HTERT RPE-1 (cell line): ENCODE data around the gene HHIPL1.
"Not testable (repeated sequence)": the region's sequence is repeated elsewhere in the genome, so short reads cannot be mapped to it uniquely, and the experiment has no call there.

ENCODE experiments used
- in situ Hi-C: fragments of 300-500 bp; cut with MboI; formaldehyde crosslinking; loops from 4 replicates; pipeline ENCODE4 v1.14.3; 2020; ENCODE audit warnings: low sequenced_read_pairs

HHIPL1 gene

DNA sequence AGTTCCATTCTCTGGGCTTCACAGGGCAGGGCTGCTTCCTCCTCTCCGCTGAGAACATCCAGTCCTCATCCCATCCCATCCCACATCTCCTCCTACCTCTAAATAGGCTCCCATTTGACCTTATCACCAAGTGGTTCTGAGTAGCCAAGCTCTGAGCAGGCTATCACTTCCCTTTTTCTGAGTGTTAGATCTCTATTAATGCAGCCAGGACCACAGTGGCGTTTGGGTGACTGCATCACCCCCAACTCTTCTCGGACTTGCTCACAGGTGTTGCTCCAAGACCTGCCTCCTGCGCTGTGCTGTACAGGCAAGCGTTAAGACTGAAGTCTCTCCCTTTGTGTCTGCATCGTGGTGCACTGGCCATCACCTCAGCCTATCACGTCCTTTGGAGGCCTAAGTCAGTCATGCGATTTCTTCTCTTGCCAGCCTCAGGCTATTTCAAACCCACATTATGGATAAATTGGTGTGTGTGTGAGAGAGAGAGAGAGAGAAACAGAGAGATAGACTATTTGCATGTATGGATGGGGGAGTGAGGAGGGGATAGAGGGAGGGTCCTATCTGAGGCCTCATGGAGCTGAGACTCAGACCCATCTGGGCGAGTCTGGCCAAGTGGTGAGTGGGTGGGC lies 12.4 kb upstream of the HHIPL1 start:
- in situ Hi-C loops: no loop called here

DNA sequence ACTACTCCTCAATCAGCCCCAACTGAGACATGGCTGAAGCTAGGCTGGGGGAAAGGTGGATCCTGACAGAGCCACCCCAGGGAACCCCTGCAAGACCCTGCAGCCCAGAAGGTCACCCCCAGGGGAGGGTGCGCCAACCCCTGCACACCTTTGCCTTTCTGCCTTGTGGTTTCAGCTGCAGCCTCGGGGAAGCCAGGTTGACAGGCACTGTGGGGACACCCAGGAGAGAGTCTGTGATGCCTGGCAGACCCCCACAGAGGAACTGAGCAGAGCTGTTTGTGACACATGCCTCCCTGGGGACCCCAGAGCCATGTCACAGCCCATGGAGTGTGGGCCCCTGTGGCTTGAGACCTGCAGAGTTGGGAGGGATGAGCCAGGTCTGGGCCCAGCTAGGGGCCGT lies 11.8 kb upstream of the HHIPL1 start:
- in situ Hi-C loops: no loop called here

DNA sequence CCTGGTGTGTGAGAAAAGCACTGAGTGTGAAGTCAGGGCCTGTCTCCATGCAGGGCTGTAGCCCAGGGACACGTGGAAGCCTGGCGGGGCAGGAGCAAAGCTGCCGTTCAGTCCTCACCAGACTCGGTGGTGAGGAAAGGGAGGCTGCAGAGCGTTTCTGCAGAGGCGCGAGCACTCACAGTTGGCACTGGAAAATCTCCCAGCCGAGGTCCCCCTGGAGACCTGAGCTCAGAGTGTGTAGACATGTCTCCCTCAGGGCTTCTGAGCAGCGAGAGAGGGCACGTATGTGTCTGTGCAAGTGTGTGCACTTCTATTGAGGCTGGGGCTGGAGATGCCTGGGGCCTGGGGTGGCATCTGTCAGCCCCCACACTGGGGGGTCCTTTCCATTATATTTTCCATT lies 11.0 kb upstream of the HHIPL1 start:
- in situ Hi-C loops: no loop called here

DNA sequence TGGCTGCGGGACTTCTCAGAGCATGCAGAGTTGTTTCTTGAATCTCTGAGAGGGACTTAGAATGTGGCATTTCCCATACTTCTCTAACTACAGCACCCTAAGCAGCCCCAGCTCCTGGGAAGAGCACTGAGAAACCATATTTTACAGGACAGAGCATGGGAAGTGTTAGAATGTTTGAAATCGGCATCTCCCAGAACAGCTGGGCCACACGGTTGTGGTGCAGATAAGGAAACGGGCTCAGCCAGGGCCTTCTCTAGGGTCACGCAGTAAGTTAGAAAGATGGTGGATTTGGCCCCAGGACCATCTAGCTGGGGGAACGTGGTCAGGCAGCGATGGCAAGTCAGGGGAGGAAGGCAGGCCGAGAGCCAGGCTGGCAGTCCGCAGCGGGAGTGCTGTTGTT lies 10.5 kb upstream of the HHIPL1 start:
- in situ Hi-C loops: no loop called here

DNA sequence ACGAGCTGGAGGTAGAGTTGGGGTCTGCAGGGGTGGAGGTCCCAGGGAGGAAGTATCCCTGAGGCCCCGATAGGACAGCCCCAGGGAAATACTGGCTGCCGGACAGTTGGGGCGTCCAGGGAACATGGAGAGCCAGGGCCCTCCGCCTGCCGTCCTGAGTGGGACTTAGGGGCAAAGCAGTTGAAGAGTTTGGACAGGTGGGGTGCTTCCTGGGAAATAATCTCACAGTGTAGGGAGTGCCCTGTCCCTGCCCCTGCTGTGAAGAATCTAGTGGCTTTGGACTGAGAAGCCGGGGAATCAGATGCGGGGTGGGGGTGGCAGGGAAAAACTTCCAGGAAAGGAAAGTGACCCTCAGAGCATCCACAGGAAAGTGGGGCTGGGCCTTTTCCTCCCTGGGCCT lies 9.8 kb upstream of the HHIPL1 start:
- in situ Hi-C loops: no loop called here

DNA sequence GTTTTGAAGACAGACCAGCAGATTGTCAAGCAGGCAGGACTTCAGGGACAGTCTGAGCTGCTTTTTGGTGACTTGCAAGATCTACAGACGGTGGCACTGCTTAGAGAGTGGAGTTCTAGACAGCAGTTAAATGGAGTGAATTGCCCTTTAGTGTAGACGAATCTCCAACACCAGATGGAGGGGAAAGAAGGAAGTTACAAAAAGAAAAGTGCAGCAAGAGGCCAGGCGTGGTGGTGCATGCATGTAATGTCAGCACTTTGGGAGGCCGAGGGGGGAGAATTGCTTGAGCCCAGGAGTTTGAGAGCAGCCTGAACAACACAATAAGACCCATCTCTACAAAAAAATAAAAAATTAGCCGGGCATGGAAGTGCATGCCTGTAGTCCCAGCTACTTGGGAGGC lies 8.4 kb upstream of the HHIPL1 start:
- in situ Hi-C loops: no loop called here

DNA sequence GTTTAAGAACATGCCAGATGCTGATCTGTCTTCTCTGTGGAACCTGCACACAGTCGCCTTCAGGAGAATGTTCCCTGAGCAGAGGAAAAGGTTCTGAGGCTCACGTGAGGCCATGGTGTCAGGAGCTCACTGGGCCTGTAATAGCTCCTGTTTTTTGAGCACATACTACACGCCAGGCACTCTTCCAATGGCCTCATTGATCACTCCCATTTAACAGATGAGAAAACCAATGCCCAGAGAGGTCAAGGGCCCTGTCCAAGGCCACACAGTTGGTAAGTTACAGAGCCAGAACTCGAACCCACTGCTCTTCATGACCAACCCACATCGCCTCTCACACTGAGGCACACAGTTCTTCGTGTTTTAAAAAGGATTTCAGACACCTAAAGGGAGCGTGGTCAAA lies 7.3 kb upstream of the HHIPL1 start:
- in situ Hi-C loops: no loop called here

DNA sequence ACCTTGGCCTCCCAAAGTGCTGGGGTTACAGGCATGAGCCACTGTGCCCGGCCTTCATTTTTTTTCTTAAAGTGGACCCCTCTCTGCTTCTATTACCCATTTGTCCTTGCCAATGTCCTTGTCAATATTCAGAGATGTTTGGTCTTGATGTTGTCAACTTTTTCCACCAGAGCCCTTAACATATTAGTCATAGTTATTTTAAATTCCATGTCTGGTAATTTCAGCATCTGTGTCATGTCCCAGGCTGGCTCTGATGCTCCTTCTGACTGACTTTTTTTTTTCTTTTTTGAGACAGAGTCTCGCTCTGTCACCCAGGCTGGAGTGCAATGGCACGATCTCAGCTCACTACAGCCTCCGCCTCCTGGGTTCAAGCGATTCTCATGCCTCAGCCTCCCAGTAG lies 2.2 kb upstream of the HHIPL1 start:
- in situ Hi-C loops: not testable (repeated sequence)

DNA sequence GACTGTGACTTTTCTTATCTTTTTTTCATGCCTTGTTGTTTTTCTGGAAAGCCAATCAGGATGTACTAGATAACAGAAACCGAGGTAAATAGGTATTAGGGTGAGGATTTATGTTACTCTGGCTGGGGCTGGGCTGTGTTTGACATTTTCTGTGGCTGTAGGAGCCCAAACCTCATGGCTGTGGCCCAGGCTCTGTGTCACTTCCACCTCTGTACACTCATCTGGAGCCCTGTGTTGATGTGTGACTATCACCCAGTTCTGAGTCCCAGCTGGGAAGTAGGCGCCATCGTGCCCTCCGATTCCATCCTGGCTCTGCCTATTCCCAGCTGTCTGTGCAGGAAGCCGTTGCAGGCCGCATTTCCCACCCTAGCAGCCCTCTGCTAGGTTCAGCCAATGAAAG lies 1.6 kb upstream of the HHIPL1 start:
- in situ Hi-C loops: no loop called here

DNA sequence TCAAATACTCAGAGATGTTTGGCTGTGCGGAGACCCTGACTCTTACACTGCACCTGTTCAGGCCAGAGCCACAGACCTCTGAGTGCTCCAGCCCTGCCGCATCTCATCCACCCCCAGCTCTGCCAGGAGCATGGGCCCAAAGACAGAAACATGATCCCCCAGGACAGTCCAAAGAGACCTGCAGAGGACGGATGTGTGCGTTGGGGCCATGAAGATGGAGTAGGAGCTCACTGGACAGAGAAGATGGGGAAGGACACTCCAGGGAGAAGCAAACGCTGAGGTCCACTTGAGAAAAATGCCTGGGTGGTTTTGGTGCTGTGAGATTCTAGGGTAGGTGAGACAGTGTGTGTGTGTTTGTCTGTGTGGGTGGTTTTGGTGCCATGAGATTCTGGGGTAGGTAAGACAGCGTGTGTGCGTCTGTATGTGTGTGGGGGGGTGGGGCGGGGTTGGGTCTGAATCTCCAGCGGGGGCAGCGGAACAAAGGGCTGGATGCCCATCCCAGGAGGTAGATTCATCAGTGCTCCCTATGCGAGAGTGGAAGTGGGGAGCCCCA lies 818 bp upstream of the HHIPL1 start:
- in situ Hi-C loops: no loop called here

DNA sequence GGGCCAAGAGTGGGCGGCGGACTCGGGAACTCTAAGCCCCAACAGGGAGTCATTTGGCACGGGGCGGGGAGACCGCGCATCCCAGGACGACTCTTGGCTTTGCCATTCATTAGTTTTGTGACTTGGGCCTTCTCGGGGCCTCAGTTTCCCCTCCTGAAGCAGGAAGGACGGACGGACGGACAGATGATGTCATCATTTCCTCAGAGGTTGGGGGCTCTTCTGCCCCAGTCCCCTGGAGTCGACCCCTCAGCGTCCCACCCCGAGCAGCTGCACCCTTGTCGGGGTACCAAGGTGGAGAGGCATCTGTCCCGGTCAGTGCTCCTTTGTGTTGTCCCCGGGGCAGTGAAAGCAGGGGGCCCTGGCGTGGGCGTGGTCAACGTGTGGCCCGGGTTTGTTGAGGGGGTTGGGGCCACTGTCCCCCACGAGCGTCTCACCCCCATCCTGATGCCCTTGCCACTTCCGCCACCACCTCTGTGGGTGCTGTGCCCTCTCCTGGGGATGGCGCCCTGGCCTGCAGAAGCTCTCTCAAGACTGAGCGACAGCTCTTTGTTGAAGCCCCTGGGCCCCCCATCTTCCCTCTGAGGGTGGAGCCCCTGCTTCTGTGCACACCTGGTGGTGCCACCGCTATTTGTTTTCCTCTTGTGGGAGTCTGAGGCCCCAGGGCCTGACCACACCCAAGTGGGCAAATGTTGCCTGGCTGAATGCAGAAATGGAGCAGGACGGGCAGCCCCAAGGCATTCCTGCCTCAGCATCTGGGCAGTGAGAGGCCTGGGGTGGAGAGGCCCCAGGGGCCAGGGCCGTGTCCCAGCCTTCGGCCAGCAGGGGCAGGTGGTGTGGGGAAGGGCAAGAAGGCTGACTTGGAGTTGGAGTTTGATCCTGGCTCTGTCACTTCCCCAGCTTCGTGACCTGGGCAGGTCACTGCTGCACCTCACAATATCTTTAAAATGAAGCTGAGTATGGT lies 896 bp downstream of the HHIPL1 start:
- in situ Hi-C loops: no loop called here

DNA sequence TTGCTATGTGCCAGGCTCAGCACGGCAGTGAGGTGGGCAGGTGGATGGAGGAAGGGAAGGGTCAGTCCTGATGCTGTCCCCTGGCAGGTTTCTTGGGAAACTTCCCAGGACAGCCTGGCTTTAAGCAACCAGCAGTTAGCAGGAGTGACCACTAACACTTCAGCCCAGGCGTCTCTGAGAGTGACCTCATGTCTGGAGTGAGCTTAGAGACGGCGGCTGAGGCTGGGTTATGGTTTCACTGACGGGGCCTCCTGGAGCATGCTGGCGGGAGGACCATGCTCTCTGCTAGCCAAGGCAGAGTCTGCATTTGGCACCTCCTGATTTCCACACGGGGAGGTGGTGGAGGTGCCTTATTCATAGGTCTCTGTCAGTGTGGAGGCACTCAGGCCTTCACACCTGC lies 2.5 kb downstream of the HHIPL1 start:
- in situ Hi-C loops: no loop called here

DNA sequence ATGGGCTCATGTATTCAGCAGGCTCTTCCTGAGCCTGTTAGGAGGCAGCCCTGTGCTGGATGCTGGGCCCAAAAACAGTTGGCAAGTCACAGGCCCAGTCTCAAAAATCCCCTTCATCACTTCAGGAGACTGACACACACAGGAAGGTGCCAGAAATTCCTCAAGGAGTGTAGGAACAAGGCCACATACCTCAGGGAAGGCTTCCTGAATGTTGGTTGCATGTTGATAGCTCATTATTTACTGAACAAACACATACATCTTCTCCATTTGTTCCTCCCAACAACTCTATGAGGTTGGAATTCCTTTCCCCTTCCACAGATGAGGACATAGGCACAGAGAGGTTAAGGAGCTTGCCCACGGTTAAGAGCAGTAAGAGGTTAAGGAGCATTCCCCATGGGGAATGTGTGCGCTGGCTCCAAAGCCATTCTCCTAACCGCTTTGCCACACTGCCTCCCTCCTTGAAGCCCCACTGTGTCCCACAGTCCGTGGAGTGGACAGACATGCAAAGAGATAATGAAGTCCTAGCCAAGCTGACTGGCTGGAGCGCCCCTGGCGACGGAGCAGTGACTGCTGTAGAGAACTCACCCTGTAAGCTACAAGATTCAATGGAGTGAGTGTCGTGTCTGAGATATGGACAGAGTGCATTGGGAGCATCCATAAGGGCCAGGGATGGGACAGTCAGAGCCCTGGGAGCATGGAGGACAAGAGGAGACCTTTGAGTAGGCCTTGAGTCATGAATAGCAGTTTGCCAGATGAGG lies 3.3 kb downstream of the HHIPL1 start:
- in situ Hi-C loops: no loop called here

DNA sequence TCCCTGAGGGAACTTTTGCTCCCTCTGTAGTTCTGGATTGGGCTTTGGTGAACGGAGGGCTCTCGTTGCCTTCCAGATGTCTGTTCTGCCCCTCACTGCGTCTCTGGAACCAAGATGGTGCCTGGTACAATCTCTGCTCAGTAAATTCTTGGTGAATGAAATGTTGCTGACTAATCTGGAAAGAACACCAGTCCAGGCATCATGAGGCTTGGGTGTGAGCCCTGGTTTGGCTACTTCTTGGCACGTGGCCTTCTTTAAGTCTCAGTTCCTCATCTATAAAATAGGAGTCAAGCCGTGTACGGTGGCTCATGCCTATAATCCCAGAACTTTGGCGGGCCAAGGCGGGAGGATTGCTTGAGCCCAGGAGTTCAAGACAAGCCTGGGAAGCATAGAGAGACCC lies 4.3 kb downstream of the HHIPL1 start:
- in situ Hi-C loops: no loop called here

DNA sequence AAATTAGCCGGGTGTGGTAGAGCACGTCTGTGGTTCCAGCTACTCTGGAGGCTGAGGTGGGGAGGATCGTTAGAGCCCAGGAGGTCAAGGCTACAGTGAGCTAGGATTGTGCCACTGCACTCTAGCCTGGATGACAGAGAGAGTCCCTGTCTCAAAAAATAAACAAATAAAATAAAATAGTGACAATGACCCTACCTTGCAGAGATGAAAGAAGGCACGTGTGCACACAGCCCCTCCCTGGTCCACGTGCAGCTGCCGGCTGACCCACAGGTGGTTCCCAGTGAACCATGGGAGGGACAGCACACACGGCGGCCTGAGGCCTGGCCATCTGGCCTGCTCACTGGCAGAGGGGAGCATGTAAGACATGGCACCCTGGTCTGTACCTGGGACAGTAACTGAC lies 4.7 kb downstream of the HHIPL1 start:
- in situ Hi-C loops: no loop called here

DNA sequence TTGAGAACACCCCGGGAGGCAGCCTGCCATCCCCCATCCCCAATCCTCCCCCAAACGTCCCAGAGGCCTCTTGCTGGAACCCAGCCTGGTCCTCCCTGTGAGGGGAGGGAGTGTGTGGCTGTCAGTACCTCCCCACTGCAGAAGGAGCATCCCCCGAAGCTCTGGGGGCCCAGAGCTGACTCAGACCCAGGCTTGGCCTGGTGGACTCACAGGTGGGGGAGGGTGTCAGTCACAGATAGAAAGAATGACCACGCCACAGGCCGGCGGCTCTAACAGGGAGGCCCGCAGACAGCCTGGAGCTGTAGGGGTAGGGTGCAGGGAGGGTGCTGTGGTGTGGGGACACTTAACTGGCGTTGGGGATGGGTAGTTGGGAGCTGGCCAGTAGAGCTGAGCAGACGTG lies 5.3 kb downstream of the HHIPL1 start:
- in situ Hi-C loops: no loop called here

DNA sequence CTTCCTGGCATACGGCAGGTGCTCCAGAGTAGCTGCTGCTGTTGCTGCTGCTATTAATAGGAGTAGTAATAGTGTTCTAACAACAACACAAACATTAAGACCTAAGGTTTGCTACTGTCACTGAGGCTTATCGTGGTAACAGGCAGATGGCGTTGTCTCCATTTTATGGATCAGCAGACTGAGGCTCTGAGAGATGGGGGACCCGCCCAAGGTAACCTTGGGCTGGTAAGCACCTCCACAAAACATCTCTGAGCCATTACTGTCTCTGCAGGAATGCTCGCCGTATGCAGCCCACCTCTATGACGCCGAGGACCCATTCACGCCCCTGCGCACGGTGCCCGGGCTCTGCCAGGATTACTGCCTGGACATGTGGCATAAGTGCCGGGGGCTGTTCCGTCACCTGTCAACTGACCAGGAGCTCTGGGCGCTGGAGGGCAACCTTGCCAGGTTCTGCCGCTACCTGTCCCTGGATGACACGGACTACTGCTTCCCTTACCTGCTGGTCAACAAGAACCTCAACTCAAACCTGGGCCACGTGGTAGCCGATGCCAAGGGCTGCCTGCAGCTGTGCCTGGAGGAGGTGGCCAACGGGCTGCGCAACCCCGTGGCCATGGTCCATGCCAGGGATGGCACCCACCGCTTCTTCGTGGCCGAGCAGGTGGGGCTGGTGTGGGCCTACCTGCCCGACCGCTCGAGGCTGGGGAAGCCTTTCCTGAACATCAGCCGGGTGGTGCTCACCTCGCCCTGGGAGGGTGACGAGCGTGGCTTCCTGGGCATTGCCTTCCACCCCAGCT lies 7.2 kb downstream of the HHIPL1 start:
- in situ Hi-C loops: no loop called here

DNA sequence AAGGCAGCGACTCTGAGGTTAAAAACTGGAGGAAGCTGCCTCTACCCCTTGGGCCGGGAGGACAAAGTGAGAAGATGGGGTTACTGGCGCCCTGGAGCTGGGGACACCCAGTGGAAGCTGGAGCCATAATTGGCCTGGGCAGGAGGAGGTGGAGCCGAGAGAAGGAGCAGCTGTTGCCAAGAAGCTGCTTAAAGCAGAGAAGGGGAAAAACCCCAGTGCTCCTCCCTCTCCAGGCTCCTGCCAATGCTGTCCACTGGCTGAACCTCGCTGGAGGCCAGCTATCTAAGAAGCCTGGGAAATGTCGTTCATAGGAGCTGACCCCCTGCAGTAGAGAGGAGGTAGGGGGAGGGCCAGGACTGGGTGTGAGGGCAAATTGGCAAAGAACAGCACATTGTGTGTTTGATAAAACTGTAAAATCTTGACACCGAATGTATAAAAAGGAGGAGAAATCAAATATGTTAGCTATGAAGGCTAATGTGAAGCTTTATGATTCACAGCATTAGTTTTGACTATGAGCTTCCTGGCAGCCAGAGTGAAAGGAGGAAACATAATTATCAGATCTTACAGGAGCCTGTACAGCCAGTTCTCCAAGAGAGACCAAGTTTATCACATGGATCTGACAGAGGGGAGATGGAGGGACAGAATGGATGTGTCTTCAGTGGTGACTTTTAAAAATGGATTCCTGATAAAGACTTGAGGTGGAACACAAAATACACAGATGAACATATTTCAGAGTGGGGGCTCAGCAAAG lies 9.5 kb downstream of the HHIPL1 start:
- in situ Hi-C loops: no loop called here

DNA sequence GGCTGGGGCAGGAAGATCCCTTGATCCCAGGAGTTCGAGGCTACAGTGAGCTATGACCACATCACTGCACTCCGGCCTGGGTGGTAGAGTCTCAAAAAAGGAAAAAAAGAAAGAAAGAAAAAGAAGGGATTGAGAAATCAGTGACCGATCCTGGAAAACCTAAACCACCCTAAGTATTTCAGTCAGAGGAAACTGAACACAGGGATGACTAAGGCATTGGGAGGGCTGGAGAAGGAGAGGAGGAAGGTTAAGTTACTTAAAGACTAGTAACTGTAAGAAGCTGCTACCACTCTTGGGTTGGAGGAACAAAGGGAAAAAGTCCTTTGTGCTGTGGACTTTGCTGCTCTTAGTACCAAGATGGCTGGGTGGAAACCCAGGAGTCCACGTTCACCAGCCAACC lies 10.6 kb downstream of the HHIPL1 start:
- in situ Hi-C loops: no loop called here

DNA sequence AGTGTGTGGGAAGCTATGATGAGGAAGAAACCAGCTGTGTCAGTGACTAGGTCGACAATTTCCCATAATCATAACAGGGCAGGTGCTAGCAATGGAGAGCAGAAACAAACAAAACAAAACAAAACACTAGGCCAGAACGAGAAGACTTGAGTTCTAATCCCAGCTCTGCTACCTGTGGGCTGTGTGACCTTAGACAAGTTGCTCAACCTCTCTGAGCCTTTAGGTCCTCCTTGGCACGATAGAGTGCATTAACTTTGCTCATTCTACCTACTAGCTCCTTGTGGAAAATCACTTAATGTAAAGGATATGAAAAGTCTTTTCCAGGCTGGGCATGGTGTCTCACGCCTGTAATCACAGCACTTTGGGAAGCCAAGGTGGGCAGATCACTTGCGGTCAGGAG lies 11.2 kb downstream of the HHIPL1 start:
- in situ Hi-C loops: no loop called here
